NT2/D1 (cell line): ENCODE data around the gene LYZL2.

ENCODE experiments used
- SUZ12 ChIP-seq: IDR thresholded peaks from 2 replicates; pipeline ENCODE4 v1.6.1; 2011; ENCODE audit not compliant: insufficient read length, insufficient read depth; ENCODE audit errors: extremely low read depth
- YY1 ChIP-seq: IDR thresholded peaks from 2 replicates; pipeline ENCODE4 v1.6.1; 2011; ENCODE audit not compliant: insufficient read length, insufficient read depth
- ZNF274 ChIP-seq: IDR thresholded peaks from 2 replicates; pipeline ENCODE4 v1.6.1; 2011; ENCODE audit warnings: mild to moderate bottlenecking, low read depth, low read length

- TF ChIP-seq YY1 (no peak), ZNF274 (no peak), SUZ12 (no peak)
Measured at GRCh38 chr10:30562787-30563186, 66.8 kb downstream of the LYZL2 start.
